ENCODE results near the gene DUS2. TPM values are rescaled to one million over a fixed set of nuclear protein-coding genes. Genes with fewer than 3 reads are reported as not detected.
A peak's percentile ranks its signal among the peaks of the same experiment; 100 is the strongest.

DUS2 gene
- total RNA-seq, 1 donor from 2014 or later = 16.4 TPM

DNA sequence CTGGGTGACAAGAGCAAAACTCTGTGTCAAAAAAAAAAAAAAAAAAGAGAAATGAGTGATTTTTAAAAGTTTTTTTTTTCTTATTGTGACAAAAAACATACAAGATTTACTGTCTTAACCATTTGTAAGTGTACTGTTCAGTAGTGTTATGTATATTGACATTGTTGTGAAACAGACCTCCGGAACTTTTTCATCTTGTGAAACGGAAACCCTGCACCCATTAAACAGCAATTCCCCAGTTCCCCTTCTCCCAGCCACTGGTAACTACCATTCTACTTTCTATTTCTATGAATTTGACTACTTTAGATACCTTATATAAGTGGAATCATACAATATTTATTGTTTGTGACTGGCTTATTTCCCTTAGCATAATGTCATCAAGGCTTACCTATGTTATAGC lies 18.7 kb downstream of the DUS2 start:
- DNase-seq (ENCODE audit: low spot score) = no peak
- Mint-ChIP-seq H3K4me3 (ENCODE audit: unreplicated experiment) (no peak overlapping the region), H3K27ac (ENCODE audit: unreplicated experiment) (no peak overlapping the region), H3K9me3 (ENCODE audit: unreplicated experiment) (no peaks in the 10 kb centered on the region), H3K4me1 (ENCODE audit: unreplicated experiment) (peaks cover 14% of the 10 kb centered on the region), H3K36me3 (ENCODE audit: low read depth, unreplicated experiment) (peaks cover 8% of the 10 kb centered on the region), H3K27me3 (ENCODE audit: unreplicated experiment) (peaks cover 7% of the 10 kb centered on the region)
- no peak for TF ChIP-seq CTCF (IDR thresholded peaks at IDR 0.05; ENCODE audit: unreplicated experiment)

GRCh38 chr16:68046106-68046505 lies 23.0 kb downstream of the DUS2 start:
- no peak for DNase-seq (ENCODE audit: low spot score)
- H3K9me3 Mint-ChIP-seq (ENCODE audit: unreplicated experiment) = no peaks in the 10 kb centered on the region
- peaks cover 5% of the 10 kb centered on the region for H3K27me3 Mint-ChIP-seq (ENCODE audit: unreplicated experiment)
- H3K27ac Mint-ChIP-seq (ENCODE audit: unreplicated experiment) = no peak overlapping the region
- H3K4me1 Mint-ChIP-seq (ENCODE audit: unreplicated experiment) = peaks cover 2% of the 10 kb centered on the region
- TF ChIP-seq CTCF (IDR thresholded peaks at IDR 0.05; ENCODE audit: unreplicated experiment) = no peak
- H3K36me3 Mint-ChIP-seq (ENCODE audit: low read depth, unreplicated experiment) = peaks cover 3% of the 10 kb centered on the region
- H3K4me3 Mint-ChIP-seq (ENCODE audit: unreplicated experiment) = peak overlapping the region; percentile 60

DNA sequence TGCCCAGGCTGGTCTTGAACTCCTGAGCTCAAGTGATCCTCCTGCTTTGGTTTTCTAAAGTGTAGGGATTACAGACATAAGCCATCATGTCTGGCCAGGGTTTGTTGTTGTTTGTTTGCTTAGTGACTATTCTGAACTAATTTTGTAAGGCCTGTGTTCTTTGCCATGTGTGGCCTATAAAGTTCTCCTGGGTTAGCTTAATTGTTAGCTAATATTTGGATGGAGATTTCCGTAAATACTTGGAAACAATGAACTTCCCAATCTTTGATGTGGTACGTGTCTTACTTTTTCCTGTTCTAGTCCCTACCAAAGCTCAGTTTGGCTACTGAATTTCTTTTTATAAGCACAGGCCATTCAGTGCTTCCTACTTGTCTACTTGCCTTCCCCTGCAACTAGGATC lies 24.9 kb downstream of the DUS2 start:
- TF ChIP-seq CTCF (IDR thresholded peaks at IDR 0.05; ENCODE audit: unreplicated experiment) = no peak
- H3K4me1 Mint-ChIP-seq (ENCODE audit: unreplicated experiment) = peaks cover 2% of the 10 kb centered on the region
- peaks cover 3% of the 10 kb centered on the region for H3K36me3 Mint-ChIP-seq (ENCODE audit: low read depth, unreplicated experiment)
- H3K27me3 Mint-ChIP-seq (ENCODE audit: unreplicated experiment) = peaks cover 3% of the 10 kb centered on the region
- no peak overlapping the region for H3K27ac Mint-ChIP-seq (ENCODE audit: unreplicated experiment)
- H3K9me3 Mint-ChIP-seq (ENCODE audit: unreplicated experiment) = no peaks in the 10 kb centered on the region
- DNase-seq (ENCODE audit: low spot score) = no peak
- no peak overlapping the region for H3K4me3 Mint-ChIP-seq (ENCODE audit: unreplicated experiment)

GRCh38 chr16:68049449-68049848 lies 26.4 kb downstream of the DUS2 start:
- Mint-ChIP-seq H3K36me3 (ENCODE audit: low read depth, unreplicated experiment) (peaks cover 10% of the 10 kb centered on the region), H3K9me3 (ENCODE audit: unreplicated experiment) (no peaks in the 10 kb centered on the region), H3K27ac (ENCODE audit: unreplicated experiment) (no peak overlapping the region), H3K4me1 (ENCODE audit: unreplicated experiment) (peaks cover 2% of the 10 kb centered on the region), H3K27me3 (ENCODE audit: unreplicated experiment) (peaks cover 3% of the 10 kb centered on the region), H3K4me3 (ENCODE audit: unreplicated experiment) (no peak overlapping the region)
- DNase-seq (ENCODE audit: low spot score) = no peak
- TF ChIP-seq CTCF (IDR thresholded peaks at IDR 0.05; ENCODE audit: unreplicated experiment) = no peak

- DNase-seq (ENCODE audit: low spot score) = no peak
- no peak for TF ChIP-seq CTCF (IDR thresholded peaks at IDR 0.05; ENCODE audit: unreplicated experiment)
- Mint-ChIP-seq H3K27me3 (ENCODE audit: unreplicated experiment) (peaks cover 4% of the 10 kb centered on the region), H3K27ac (ENCODE audit: unreplicated experiment) (no peak overlapping the region), H3K4me3 (ENCODE audit: unreplicated experiment) (peak overlapping the region; percentile 21), H3K4me1 (ENCODE audit: unreplicated experiment) (peaks cover 12% of the 10 kb centered on the region), H3K9me3 (ENCODE audit: unreplicated experiment) (no peaks in the 10 kb centered on the region), H3K36me3 (ENCODE audit: low read depth, unreplicated experiment) (peaks cover 17% of the 10 kb centered on the region)
These were observed 32.3 kb downstream of the DUS2 start for GRCh38 chr16:68055395-68055794.

All from endothelial cell (in vitro differentiated cells).